Activated CD8-positive, alpha-beta memory T cell treated with anti-CD3 and anti-CD28 coated beads, Interleukin-2, amount 50 U/mL, for 1 hour (primary cell): ENCODE measurements around the gene METTL15.
"Not testable (repeated sequence)": the region's sequence is repeated elsewhere in the genome, so short reads cannot be mapped to it uniquely, and the experiment has no call there.

Experiments used
- DNase-seq: peaks from one replicate; pipeline ENCODE4 v3.0.0-alpha.2; 2020; ENCODE audit errors: extremely low read depth

Gene METTL15

GRCh38 chr11:28110108-28110820 is 2.1 kb downstream of the METTL15 start:
- peak; percentile 14 for DNase-seq

- no peak for DNase-seq
Observed at GRCh38 chr11:28110821-28111200, 2.6 kb downstream of the METTL15 start.

- no peak for DNase-seq
Observed at GRCh38 chr11:28114116-28114515, 5.9 kb downstream of the METTL15 start.

GRCh38 chr11:28114731-28115130 is 6.5 kb downstream of the METTL15 start:
- DNase-seq, result no peak

- no peak for DNase-seq
Observed at GRCh38 chr11:28117712-28118111, 9.5 kb downstream of the METTL15 start.

GRCh38 chr11:28123151-28123581 is 15.0 kb downstream of the METTL15 start:
- no peak for DNase-seq

- no peak for DNase-seq
Observed at GRCh38 chr11:28132548-28132947, 24.4 kb downstream of the METTL15 start.

- DNase-seq, result no peak
Observed at GRCh38 chr11:28133146-28133545, 25.0 kb downstream of the METTL15 start.

GRCh38 chr11:28136157-28136556 is 28.0 kb downstream of the METTL15 start:
- DNase-seq, result not testable (repeated sequence)

- DNase-seq, result no peak
Observed at GRCh38 chr11:28137366-28137765, 29.2 kb downstream of the METTL15 start.

- no peak for DNase-seq
Observed at GRCh38 chr11:28137832-28138231, 29.6 kb downstream of the METTL15 start.

GRCh38 chr11:28139841-28140415 is 31.7 kb downstream of the METTL15 start:
- no peak for DNase-seq

GRCh38 chr11:28140689-28141455 is 32.7 kb downstream of the METTL15 start:
- no peak for DNase-seq

- no peak for DNase-seq
Observed at GRCh38 chr11:28142724-28143123, 34.5 kb downstream of the METTL15 start.

- no peak for DNase-seq
Observed at GRCh38 chr11:28144808-28145207, 36.6 kb downstream of the METTL15 start.

- DNase-seq, result no peak
Observed at GRCh38 chr11:28146123-28146751, 38.0 kb downstream of the METTL15 start.

- no peak for DNase-seq
Observed at GRCh38 chr11:28152743-28153142, 44.6 kb downstream of the METTL15 start.

- no peak for DNase-seq
Observed at GRCh38 chr11:28153586-28153985, 45.4 kb downstream of the METTL15 start.

GRCh38 chr11:28168718-28169117 is 60.5 kb downstream of the METTL15 start:
- no peak for DNase-seq

GRCh38 chr11:28169816-28170215 is 61.6 kb downstream of the METTL15 start:
- no peak for DNase-seq

- no peak for DNase-seq
Observed at GRCh38 chr11:28170759-28171158, 62.6 kb downstream of the METTL15 start.

- DNase-seq, result no peak
Observed at GRCh38 chr11:28176351-28176750, 68.2 kb downstream of the METTL15 start.
